HUES6 (cell line): ENCODE results near the gene NUP93.

Experiments used
- H3K27ac ChIP-seq: 2 replicates; pipeline ENCODE4 v1.7.0; 2013; ENCODE audit warnings: low read depth, mild to moderate bottlenecking, low read length, inconsistent platforms
- H3K27me3 ChIP-seq: 2 replicates; pipeline ENCODE4 v1.6.1; 2013; ENCODE audit warnings: low read length; ENCODE audit not compliant: control insufficient read depth, insufficient read depth
- H3K36me3 ChIP-seq: 2 replicates; pipeline ENCODE4 v1.6.1; 2013; ENCODE audit warnings: low read length; ENCODE audit not compliant: control insufficient read depth, insufficient read depth
- H3K4me1 ChIP-seq: 2 replicates; pipeline ENCODE4 v1.6.1; 2013; ENCODE audit warnings: low read length; ENCODE audit not compliant: control insufficient read depth, insufficient read depth
- H3K4me3 ChIP-seq: 2 replicates; pipeline ENCODE4 v1.5.1; 2013; ENCODE audit warnings: low read depth, low read length
- H3K9ac ChIP-seq: one replicate; pipeline ENCODE4 v1.6.1; 2013; ENCODE audit warnings: mild to moderate bottlenecking, low read length
- H3K9me3 ChIP-seq: 2 replicates; pipeline ENCODE4 v1.6.1; 2013; ENCODE audit warnings: low read depth, low read length; ENCODE audit not compliant: control insufficient read depth, insufficient read depth

NUP93 gene

GRCh38 chr16:56836410-56837230, 106.7 kb downstream of the NUP93 start:
- H3K27me3 ChIP-seq = no peaks in the 10 kb centered on the region
- no peak overlapping the region for H3K4me3 ChIP-seq
- H3K27ac ChIP-seq = no peak overlapping the region
- no peaks in the 10 kb centered on the region for H3K4me1 ChIP-seq
- no peaks in the 10 kb centered on the region for H3K9me3 ChIP-seq
- H3K36me3 ChIP-seq = peaks cover 95% of the 10 kb centered on the region
- H3K9ac ChIP-seq = no peak overlapping the region

- Histone ChIP-seq H3K4me1 (no peaks in the 10 kb centered on the region), H3K9ac (no peak overlapping the region)
Observed at GRCh38 chr16:56838622-56839337, 108.9 kb downstream of the NUP93 start.

DNA sequence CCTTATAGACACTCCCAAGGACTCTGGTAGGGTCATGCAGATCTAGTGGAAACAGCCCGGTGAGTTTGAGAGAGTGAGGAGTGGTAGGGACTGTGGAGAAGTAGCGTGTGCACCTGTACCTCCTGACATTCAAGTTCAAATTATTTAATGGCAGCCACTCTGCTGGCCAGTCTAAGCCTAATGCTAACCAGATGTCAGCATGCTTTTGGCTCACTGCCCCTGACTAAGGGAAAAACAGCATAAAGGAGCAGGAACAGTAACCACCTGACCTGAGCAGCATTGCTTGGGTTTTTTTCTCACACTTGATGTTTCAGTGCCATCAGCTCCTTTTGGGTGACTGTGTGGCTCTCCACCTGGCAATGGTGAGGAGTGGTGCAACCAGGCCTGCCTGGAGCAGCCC, 111.3 kb downstream of the NUP93 start:
- H3K9ac ChIP-seq = no peak overlapping the region
- no peaks in the 10 kb centered on the region for H3K9me3 ChIP-seq
- H3K4me1 ChIP-seq = no peaks in the 10 kb centered on the region
- no peak overlapping the region for H3K4me3 ChIP-seq
- peaks cover 91% of the 10 kb centered on the region for H3K36me3 ChIP-seq
- no peak overlapping the region for H3K27ac ChIP-seq
- H3K27me3 ChIP-seq = no peaks in the 10 kb centered on the region

More at GRCh38 chr16:56838622-56839337, 108.9 kb downstream of the NUP93 start:
- Histone ChIP-seq H3K27ac (no peak overlapping the region), H3K4me3 (no peak overlapping the region), H3K9me3 (no peaks in the 10 kb centered on the region), H3K27me3 (no peaks in the 10 kb centered on the region), H3K36me3 (peaks cover 95% of the 10 kb centered on the region)

GRCh38 chr16:56841659-56842058, 111.7 kb downstream of the NUP93 start:
- Histone ChIP-seq H3K9me3 (no peaks in the 10 kb centered on the region), H3K4me3 (no peak overlapping the region), H3K36me3 (peaks cover 87% of the 10 kb centered on the region), H3K4me1 (no peaks in the 10 kb centered on the region), H3K27ac (no peak overlapping the region), H3K27me3 (no peaks in the 10 kb centered on the region), H3K9ac (no peak overlapping the region)

DNA sequence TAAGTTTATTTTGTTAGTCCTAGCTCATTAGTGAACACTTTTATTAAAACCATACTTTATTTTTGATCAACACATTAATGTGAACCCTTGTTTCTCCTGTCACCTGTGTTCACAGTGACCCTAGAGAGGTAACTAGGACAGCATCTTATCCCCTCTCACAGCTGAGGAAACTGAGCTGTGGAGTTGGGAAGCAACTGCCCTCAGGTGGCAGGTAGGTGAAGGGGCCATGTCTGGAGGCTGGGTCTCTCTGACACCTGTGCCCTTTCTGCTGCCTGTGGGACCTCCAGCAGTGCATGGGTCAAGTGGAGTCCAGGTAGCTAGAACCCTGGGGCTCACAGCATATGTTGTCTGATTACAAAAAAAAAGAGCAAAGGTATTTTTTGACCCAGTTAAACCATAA, 112.2 kb downstream of the NUP93 start:
- Histone ChIP-seq H3K27ac (no peak overlapping the region), H3K4me3 (no peak overlapping the region), H3K9ac (no peak overlapping the region), H3K27me3 (no peaks in the 10 kb centered on the region), H3K9me3 (no peaks in the 10 kb centered on the region), H3K4me1 (no peaks in the 10 kb centered on the region), H3K36me3 (peaks cover 82% of the 10 kb centered on the region)

GRCh38 chr16:56844056-56844455, 114.1 kb downstream of the NUP93 start:
- H3K36me3 ChIP-seq = peaks cover 64% of the 10 kb centered on the region

GRCh38 chr16:56847173-56847910, 117.4 kb downstream of the NUP93 start:
- Histone ChIP-seq H3K27me3 (no peaks in the 10 kb centered on the region), H3K4me1 (peaks cover 41% of the 10 kb centered on the region), H3K36me3 (peaks cover 33% of the 10 kb centered on the region), H3K9me3 (no peaks in the 10 kb centered on the region), H3K9ac (no peak overlapping the region), H3K4me3 (no peak overlapping the region), H3K27ac (no peak overlapping the region)

More at GRCh38 chr16:56844056-56844455, 114.1 kb downstream of the NUP93 start:
- Histone ChIP-seq H3K27ac (no peak overlapping the region), H3K27me3 (no peaks in the 10 kb centered on the region), H3K4me3 (no peak overlapping the region), H3K4me1 (peaks cover 12% of the 10 kb centered on the region), H3K9ac (no peak overlapping the region), H3K9me3 (no peaks in the 10 kb centered on the region)

DNA sequence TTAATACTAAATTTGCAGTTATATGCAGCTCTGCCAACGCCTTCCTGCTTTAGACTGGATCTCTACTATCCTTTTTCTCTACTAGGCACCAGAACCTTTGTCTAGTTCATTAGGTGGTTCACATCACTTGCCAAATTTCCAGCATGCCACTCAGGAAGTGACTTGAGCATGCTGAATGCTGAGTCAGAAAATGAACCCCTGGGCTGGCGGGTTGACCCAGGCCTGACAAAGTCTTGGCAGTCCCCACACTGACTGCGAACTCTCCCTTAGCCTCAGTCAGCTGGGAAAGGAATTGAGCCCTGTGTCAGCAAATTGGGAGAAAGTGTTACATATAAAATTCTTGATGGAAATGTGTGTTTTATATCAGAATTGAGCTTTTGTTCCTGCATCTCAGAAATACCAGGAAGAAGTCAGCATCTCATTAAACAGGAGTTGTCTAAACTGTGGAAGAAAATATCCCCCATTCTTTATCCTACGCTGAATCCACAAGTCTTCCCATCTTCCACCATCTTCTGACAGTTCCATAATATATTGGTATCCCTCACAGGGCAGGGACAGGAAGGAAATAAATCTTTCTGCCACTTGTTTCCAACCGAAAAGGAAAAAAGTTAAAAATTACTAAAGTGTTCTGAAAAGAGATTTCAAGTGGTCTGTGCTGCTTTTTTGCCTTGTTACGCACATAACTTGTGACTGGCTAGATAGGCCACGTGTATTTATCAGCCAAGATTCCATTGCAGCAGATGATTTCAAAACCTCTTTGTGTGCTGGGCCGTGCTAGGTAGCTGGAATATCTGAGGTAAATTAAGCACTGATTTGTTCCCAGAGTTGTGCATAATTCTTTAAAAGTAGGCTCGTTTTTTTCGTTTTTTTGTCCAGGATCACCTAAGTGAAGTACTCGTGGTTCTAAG, 118.4 kb downstream of the NUP93 start:
- no peaks in the 10 kb centered on the region for H3K9me3 ChIP-seq
- no peak overlapping the region for H3K4me3 ChIP-seq
- H3K9ac ChIP-seq = no peak overlapping the region
- peaks cover 41% of the 10 kb centered on the region for H3K4me1 ChIP-seq
- H3K27me3 ChIP-seq = no peaks in the 10 kb centered on the region
- H3K36me3 ChIP-seq = peaks cover 24% of the 10 kb centered on the region
- no peak overlapping the region for H3K27ac ChIP-seq

DNA sequence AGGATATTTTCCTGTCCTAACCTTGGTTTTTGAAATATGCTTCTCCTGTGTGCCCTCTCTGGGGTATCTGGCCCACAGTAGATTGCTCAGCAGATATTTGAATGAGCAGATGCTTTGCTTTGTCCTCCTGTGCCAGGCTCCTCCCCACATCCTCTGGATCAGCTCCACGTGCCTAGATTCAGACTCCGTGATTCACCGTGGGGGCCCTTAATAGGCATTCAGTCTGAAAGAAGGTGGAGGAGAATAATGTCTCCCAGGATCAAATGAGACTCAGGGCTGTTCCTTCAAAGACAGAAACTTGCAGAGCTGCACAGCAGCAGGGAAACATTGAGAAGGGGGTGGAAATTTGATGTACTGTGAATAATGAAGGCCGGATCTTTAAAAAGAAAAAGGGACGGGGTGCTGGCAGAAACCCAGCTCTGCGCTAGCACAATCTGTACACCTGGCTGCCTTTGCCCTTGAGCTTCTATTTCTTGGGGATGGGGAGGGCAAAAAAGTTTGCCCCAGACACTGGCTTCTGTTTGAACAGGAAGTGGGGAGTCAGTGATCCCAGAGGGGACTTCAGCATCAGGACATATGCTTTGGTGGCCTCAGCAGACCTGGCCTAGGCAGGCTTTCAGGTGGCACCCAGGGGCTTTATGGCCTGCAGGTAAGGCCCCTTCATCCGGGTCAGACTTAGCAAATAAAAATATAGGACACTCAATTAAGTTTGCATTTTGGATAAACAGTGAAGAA, 119.2 kb downstream of the NUP93 start:
- H3K4me3 ChIP-seq = no peak overlapping the region

More for the DNA sequence above, 119.2 kb downstream of the NUP93 start:
- H3K27me3 ChIP-seq = no peaks in the 10 kb centered on the region
- peaks cover 15% of the 10 kb centered on the region for H3K36me3 ChIP-seq
- H3K27ac ChIP-seq = no peak overlapping the region; the same call in 1 of the 2 replicates
- no peaks in the 10 kb centered on the region for H3K9me3 ChIP-seq
- no peak overlapping the region for H3K9ac ChIP-seq
- peaks cover 41% of the 10 kb centered on the region for H3K4me1 ChIP-seq
